BJ (cell line): ENCODE results near the gene NAP1L4. TPM values are rescaled to one million over a fixed set of nuclear protein-coding genes. Genes with fewer than 3 reads are reported as not detected.

Experiments
- CTCF ChIA-PET: fragments of 350-600 bp; formaldehyde crosslinking; extraction: SDS; loops from one replicate; lab custom pipeline; 2021; ENCODE audit warnings: antibody characterized with exemption, inconsistent platforms; lab: Yijun Ruan, JAX
- POLR2A ChIA-PET: fragments of 300-600 bp; sonication (Branson Sonifier 250); formaldehyde crosslinking; extraction: SDS; loops from one replicate; lab custom pipeline; 2021; ENCODE audit warnings: antibody characterized with exemption; lab: Charles Lee
- DNase-seq: peaks from one replicate; pipeline ENCODE4 v3.0.0-alpha.2; 2011; ENCODE audit warnings: low read depth
- H3K27me3 ChIP-seq: 2 replicates; pipeline ENCODE4 v1.6.0; 2011; ENCODE audit warnings: low read length; ENCODE audit not compliant: control insufficient read depth, insufficient read depth
- H3K36me3 ChIP-seq: 2 replicates; pipeline ENCODE4 v1.5.1; 2011; ENCODE audit warnings: low read length; ENCODE audit not compliant: control insufficient read depth, insufficient read depth
- H3K4me3 ChIP-seq: 2 replicates; pipeline ENCODE4 v1.5.1; 2011; ENCODE audit warnings: low read depth, mild to moderate bottlenecking, control low read depth, low read length
- polyA plus RNA-seq: library from polyadenylated mRNA; depleted of rRNA; stranded (reverse); fragments of >200 nt; gene quantifications from 2 replicates; pipeline ENCODE4 v1.2.3, GENCODE V29; 2011
- TF ChIP-seq, protein P1 (sequence below): IDR thresholded peaks from 2 replicates; pipeline ENCODE4 v1.5.1; 2011; ENCODE audit warnings: low read depth, mild to moderate bottlenecking, control low read depth, inconsistent platforms, low read length, moderate library complexity; ENCODE audit not compliant: insufficient read depth

NAP1L4 gene
- polyA plus RNA-seq, 1 experiment: 65.1 TPM

DNA sequence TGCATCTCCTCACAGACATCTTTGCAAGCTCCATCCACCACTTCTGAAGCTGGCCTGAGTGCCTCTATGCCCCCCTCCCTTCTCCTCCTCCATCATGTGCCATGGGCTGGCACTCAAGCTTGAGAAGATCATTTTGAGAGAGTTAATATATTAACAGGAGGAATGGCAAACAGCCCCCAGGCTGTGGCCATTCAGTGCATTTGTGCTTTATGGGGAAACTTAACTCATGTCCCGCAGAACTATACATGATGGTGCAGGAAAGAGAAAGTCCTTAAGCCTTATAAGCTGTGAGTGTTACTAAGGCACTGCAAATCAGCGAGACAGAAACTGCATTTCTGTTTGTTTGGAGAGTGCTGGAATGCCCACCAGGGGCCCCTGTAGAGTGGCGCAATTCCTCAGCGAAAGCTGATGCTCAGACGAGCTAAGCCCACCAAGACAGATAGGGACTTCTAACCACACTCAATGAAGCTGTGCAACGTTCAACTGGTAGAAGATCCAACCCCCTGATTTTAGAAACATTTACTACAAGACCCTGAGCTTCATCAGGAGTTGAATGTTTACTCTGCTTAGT lies 36.1 kb downstream of the NAP1L4 start:
- Histone ChIP-seq H3K27me3 (no peaks in the 10 kb centered on the region), H3K36me3 (peaks cover 19% of the 10 kb centered on the region), H3K4me3 (no peak overlapping the region)
- no peak for DNase-seq
- POLR2A ChIA-PET: no interaction called here
- TF ChIP-seq, protein P1, sequence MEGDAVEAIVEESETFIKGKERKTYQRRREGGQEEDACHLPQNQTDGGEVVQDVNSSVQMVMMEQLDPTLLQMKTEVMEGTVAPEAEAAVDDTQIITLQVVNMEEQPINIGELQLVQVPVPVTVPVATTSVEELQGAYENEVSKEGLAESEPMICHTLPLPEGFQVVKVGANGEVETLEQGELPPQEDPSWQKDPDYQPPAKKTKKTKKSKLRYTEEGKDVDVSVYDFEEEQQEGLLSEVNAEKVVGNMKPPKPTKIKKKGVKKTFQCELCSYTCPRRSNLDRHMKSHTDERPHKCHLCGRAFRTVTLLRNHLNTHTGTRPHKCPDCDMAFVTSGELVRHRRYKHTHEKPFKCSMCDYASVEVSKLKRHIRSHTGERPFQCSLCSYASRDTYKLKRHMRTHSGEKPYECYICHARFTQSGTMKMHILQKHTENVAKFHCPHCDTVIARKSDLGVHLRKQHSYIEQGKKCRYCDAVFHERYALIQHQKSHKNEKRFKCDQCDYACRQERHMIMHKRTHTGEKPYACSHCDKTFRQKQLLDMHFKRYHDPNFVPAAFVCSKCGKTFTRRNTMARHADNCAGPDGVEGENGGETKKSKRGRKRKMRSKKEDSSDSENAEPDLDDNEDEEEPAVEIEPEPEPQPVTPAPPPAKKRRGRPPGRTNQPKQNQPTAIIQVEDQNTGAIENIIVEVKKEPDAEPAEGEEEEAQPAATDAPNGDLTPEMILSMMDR: no peak
- CTCF ChIA-PET: no interaction called here

DNA sequence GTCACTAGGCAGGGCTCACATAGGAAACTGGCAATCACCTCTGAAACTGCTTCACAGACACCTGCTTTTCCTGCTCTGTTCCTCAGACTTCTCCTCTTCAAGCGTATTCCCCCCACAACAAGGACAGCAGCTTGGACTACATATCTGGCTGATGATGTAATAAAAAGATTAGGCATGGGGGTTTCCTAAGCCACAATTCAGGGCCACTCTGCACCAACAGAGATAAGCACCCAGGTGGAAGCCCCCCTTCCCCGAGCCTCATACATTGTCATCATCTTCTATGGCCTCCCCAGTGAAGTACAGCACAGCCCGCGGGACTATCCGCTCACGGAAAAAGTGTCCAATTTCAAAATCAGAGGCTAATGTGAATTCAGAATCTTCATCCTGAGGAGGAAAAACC lies 37.9 kb downstream of the NAP1L4 start:
- ChIA-PET POLR2A (interaction anchor here (0.5 kb wide), 1 partner anchor 37 kb away, joined by 3 read pairs; no protein-coding TSS in a partner anchor), CTCF (interaction anchor here (1.2 kb wide), 1 partner anchor 13 kb away, joined by 3 read pairs; no protein-coding TSS in a partner anchor)
- TF ChIP-seq, protein P1: no peak
- no peak overlapping the region for H3K4me3 ChIP-seq
- H3K36me3 ChIP-seq: peaks cover 22% of the 10 kb centered on the region
- no peaks in the 10 kb centered on the region for H3K27me3 ChIP-seq
- DNase-seq: no peak

DNA sequence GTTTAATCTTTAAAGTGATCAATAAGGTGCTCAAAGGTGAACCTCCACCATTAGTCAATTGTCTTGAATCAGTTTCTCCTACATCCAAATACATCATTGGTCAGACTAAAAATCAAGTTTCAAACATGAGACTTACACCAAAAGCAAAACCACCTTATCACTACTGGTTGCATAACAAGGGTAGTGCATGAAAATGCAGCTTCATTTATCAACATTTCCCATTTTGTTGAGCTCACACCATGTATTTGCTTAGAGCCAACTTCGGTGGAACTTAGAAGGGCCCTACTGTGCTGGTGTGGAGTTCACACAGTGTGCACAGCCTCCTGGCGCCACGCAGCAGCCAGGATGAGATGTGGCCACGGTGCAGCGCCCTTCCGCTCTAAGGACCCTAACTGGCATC lies 39.8 kb downstream of the NAP1L4 start:
- POLR2A ChIA-PET: no interaction called here
- H3K4me3 ChIP-seq: no peak overlapping the region
- peaks cover 20% of the 10 kb centered on the region for H3K36me3 ChIP-seq
- no peak for DNase-seq
- H3K27me3 ChIP-seq: no peaks in the 10 kb centered on the region
- TF ChIP-seq, protein P1: no peak
- CTCF ChIA-PET: interaction anchor here (1.6 kb wide), 1 partner anchor 23 kb away, joined by 7 read pairs; no protein-coding TSS in a partner anchor

DNA sequence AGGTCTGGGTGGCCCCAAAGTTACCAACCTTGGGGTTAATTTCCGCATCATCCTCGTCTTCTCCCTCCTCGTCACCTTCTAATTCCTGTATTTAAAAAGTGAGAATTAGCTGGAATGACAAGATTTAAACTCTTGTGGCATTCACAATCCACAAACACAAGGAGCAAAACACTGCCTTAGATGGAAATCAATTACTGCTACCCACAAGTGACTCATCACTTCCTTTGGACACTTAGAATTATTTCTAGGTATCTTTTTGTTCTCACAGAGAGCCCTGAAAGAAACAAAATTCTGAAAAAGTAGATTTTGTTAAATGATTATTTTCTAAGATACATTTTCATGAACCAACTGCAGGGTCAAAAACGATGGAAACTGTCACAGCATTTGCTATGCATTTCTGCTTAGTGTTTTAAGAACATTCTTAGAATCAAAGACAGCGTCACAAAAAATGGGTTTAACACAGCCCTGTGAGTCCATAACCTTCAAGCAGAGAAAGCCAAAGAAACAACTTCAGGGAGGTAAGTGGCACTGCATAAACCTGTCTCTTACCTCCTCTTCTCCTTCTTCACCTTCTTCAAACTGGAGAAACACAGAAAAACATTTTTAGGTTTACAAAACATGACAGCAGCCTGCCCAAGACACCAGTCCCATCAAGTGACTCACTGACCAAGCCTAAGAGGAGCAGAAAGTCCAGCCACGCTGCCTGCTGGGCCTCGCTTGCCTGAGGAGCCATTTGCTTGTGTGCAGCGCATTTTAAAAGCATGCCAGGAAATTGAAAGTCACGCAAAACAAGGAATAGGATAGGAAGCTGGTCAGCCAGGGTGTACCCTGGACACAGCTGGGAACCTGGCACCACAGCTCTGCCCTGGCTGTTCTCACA lies 40.7 kb downstream of the NAP1L4 start:
- DNase-seq: no peak
- no peak overlapping the region for H3K4me3 ChIP-seq
- ChIA-PET CTCF (interaction anchor here (1.6 kb wide), 1 partner anchor 24 kb away, joined by 7 read pairs; no protein-coding TSS in a partner anchor), POLR2A (no interaction called here)
- TF ChIP-seq, protein P1: no peak
- peaks cover 18% of the 10 kb centered on the region for H3K36me3 ChIP-seq
- H3K27me3 ChIP-seq: no peaks in the 10 kb centered on the region

DNA sequence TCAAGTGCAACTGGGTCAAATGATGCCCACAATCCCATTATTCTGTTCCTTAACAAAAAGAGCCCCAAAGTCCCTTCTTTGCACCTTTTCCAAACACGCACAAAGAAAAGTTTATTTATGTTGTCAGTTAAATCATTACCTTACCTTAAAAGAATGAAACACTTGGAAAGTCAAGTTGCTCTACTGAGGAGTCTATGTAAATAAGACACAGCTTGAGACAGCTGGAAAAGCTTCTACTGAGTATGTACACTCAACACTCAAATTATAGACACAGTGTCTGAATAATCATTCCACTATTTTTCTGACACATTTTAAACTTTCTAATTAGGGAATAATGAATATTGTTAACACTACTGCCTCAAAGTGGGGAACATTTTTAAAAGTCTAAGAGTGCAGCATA lies 41.3 kb downstream of the NAP1L4 start:
- ChIA-PET POLR2A (interaction anchor here (0.5 kb wide), 1 partner anchor 125 kb away, joined by 4 read pairs; no protein-coding TSS in a partner anchor), CTCF (no interaction called here)
- no peak overlapping the region for H3K4me3 ChIP-seq
- no peak for DNase-seq
- peaks cover 17% of the 10 kb centered on the region for H3K36me3 ChIP-seq
- no peaks in the 10 kb centered on the region for H3K27me3 ChIP-seq
- TF ChIP-seq, protein P1: no peak
